Lower leg skin (tissue), 4 donors: ENCODE measurements around the gene PCDH9. TPM values are rescaled to one million over a fixed set of nuclear protein-coding genes. Genes with fewer than 3 reads are reported as not detected.

Experiments
- DNase-seq, 2 donors: peaks; one replicate each; pipeline ENCODE4 v3.0.0-alpha.2; 2019; ENCODE audit warnings: low spot score in 2 of 2
- H3K4me3 ChIP-seq: fragments of 200-600 bp; sonication (generic); 2 replicates; pipeline ENCODE4 v1.5.1; 2017; ENCODE audit warnings: mild to moderate bottlenecking, low read depth; ENCODE audit not compliant: poor library complexity, severe bottlenecking
- POLR2A ChIP-seq, 2 donors: fragments of 450-650 bp; IDR thresholded peaks; one replicate each; pipeline ENCODE4 v1.6.1; 2016 to 2017; ENCODE audit warnings: antibody characterized with exemption in 2 of 2, mild to moderate bottlenecking in 1 of 2, moderate library complexity in 1 of 2
- WGBS, 2 donors: methylation state at CpG; one replicate each; pipeline ENCODE4 v1.1.5; 2018; 5-methylcytosine and 5-hydroxymethylcytosine counted together
- intact Hi-C: fragments of 100-400 bp; cut with DNase I; formaldehyde crosslinking; loops from one replicate; pipeline ENCODE4 v1.15.0; 2023; ENCODE audit warnings: low total_unique reads
- total RNA-seq, 4 donors: library from RNA; depleted of rRNA; stranded (reverse); fragments of >200 nt; gene quantifications; one replicate each; pipeline ENCODE4 v1.1.0, GENCODE V29; 2016
- TF ChIP-seq, protein P1 (sequence below), 3 donors: fragments of 450-650 bp; IDR thresholded peaks; one replicate each; pipeline ENCODE4 v1.5.1; 2016; ENCODE audit warnings: antibody characterized with exemption in 3 of 3, mild to moderate bottlenecking in 3 of 3, moderate library complexity in 2 of 3

Gene PCDH9
- total RNA-seq, 4 donors from 2014 or later: 0.21 to 0.84 (median 0.36) TPM

DNA sequence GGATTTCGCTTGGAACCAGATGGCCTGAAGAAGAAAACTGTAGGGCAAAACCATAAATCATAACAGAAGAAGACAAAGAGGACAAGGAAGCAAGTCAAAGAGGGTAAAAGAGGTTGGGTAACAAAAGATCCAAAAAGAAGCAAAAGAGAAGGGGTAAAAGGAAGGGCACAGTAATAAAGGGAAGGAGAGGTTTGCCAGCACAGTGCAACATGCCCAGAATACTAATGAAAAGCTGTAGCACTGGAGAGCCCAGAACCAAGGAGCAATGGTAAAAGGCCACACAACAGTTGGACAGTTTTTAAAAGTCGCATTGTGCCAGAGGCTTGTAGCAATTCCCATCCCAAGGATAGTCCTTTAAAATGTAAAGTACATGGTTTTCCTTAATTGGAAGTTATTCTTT lies 506.6 kb downstream of the PCDH9 start:
- intact Hi-C loops: no loop called here
- H3K4me3 ChIP-seq: no peak overlapping the region
- 79 to 87% methylated on average over 2 of the region's 2 CpGs for WGBS, 2 donors
- no peak for DNase-seq
- no peak for TF ChIP-seq POLR2A (IDR thresholded peaks at IDR 0.05)
- TF ChIP-seq, protein P1, sequence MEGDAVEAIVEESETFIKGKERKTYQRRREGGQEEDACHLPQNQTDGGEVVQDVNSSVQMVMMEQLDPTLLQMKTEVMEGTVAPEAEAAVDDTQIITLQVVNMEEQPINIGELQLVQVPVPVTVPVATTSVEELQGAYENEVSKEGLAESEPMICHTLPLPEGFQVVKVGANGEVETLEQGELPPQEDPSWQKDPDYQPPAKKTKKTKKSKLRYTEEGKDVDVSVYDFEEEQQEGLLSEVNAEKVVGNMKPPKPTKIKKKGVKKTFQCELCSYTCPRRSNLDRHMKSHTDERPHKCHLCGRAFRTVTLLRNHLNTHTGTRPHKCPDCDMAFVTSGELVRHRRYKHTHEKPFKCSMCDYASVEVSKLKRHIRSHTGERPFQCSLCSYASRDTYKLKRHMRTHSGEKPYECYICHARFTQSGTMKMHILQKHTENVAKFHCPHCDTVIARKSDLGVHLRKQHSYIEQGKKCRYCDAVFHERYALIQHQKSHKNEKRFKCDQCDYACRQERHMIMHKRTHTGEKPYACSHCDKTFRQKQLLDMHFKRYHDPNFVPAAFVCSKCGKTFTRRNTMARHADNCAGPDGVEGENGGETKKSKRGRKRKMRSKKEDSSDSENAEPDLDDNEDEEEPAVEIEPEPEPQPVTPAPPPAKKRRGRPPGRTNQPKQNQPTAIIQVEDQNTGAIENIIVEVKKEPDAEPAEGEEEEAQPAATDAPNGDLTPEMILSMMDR (IDR thresholded peaks at IDR 0.05): no peak

DNA sequence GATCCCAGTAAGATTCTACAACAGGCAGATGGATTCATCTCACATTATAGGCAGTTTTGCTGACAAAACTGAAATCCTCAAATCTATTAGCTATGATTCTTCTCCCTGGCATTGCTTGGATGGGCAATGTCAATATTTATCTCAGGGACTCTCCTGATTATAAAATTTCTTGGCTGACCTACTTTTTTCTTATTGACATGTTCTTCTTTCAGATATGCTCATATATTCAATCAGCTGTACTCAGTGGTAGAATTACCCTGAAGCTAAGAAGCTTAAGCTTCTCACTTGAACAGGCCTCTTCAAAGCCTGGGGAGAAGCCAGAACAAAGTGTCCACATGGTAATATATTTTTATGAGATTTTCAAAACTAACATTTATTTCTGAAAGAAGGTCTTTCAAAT lies 513.6 kb downstream of the PCDH9 start:
- H3K4me3 ChIP-seq: no peak overlapping the region
- DNase-seq: no peak
- intact Hi-C loops: no loop called here
- TF ChIP-seq, protein P1 (IDR thresholded peaks at IDR 0.05): no peak
- TF ChIP-seq POLR2A (IDR thresholded peaks at IDR 0.05): no peak

DNA sequence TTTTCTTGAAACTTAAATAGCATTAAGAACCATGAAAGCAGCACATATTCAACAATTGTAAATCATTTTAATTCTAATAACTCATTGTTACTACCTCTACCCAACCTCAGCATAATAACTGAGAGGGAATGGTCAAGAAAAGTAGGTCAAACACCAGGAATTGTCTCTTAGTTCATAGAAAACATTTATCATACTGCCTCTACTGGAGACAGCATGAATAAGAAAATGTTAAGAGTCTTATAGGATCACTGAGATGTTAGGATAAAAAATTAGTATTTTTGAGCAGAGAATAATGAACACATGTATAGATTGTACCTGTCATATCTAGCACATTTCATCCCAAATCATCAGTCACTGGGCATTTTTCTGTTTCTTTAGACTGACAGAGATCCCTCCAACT lies 515.3 kb downstream of the PCDH9 start:
- no peak overlapping the region for H3K4me3 ChIP-seq
- TF ChIP-seq POLR2A (IDR thresholded peaks at IDR 0.05): no peak
- TF ChIP-seq, protein P1 (IDR thresholded peaks at IDR 0.05): no peak
- no peak for DNase-seq
- intact Hi-C loops: no loop called here

DNA sequence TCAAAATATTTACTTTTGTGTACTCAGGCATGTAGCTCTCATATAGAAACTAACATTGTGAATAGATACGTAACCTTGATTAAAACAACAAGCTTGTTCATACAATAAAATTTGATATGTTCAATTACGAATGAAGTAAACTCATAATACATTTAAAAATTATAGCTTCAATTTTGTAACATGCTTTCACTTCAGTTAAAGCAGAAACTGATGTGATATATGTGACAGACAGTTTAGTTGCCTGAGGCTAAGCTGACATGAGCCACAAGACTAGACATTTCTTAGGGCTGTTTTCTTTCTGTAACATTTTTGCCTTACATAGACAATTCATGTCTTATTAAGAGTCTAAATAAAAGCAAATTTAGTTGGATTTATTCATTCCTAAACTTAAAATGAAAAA lies 526.0 kb downstream of the PCDH9 start:
- no peak overlapping the region for H3K4me3 ChIP-seq
- intact Hi-C loops: no loop called here
- WGBS, 2 donors: 61 to 75% methylated on average over 2 of the region's 2 CpGs
- TF ChIP-seq, protein P1 (IDR thresholded peaks at IDR 0.05): no peak
- TF ChIP-seq POLR2A (IDR thresholded peaks at IDR 0.05): no peak
- no peak for DNase-seq

DNA sequence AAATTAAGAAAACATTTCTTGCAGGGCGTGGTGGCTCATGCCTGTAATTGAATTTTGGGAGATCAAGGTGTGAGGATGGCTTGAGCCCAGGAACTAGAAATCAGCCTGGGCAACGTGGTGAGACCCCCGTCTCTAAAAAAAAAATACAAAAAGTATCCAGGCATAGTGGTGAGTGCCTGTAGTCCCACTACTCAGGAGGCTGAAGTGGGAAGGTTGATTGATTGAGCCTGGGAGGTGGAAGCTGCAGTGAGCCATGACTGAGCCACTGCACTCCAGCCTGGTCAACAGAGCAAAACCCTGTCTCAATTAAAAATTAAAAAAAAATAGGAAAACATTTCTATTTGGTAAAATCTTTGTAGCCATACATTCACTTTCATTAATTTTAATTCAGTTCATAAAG lies 526.5 kb downstream of the PCDH9 start:
- 54 to 61% methylated on average over 3 of the region's 3 CpGs for WGBS, 2 donors
- no peak overlapping the region for H3K4me3 ChIP-seq
- no peak for TF ChIP-seq POLR2A (IDR thresholded peaks at IDR 0.05)
- DNase-seq: no peak
- intact Hi-C loops: no loop called here

DNA sequence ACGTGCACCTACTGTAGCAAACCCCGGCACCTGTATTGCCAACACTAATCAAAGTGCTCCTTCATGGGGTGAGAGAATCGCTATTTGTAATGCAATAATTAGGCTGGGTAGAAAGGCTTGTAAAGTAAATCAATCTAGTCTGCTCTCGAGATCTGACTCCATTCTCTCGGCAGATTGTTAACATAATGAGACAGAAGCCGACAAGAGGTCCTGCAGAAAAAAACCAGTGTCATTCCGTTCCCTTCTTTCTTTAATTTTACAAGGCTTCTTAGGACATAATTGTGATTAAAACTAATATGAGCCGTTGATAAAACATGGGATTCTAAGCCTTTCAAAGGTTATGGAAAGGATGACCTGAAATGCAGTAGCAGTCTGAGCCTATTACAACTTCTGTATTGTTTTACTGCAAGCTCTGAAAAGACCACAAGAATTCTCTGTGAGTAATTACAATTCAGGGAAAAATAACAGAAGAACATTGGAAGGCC lies 530.0 kb downstream of the PCDH9 start:
- WGBS, 2 donors: 65 to 75% methylated on average over 8 of the region's 8 CpGs
- no peak overlapping the region for H3K4me3 ChIP-seq
- intact Hi-C loops: no loop called here
- DNase-seq: no peak
- no peak for TF ChIP-seq POLR2A (IDR thresholded peaks at IDR 0.05)
- TF ChIP-seq, protein P1 (IDR thresholded peaks at IDR 0.05): no peak
